ENCODE data around the gene FZD2. TPM values are rescaled to one million over a fixed set of nuclear protein-coding genes. Genes with fewer than 3 reads are reported as not detected.

The FZD2 gene
- total and polyA plus RNA-seq, 2 of the 13 experiments (the other 11 are each of a cell fraction or from before 2014, with no cell fraction given) = 0.07 to 0.13 TPM

GRCh38 chr17:44522883-44523671, 34.2 kb upstream of the FZD2 start (continued):
- TF ChIP-seq E2F5 (CRISPR knock-in tag; conservative IDR thresholded peaks at IDR 0.05) (no peak), MYNN (CRISPR knock-in tag; IDR thresholded peaks at IDR 0.05; ENCODE audit: low read depth) (no peak), GATAD2A (CRISPR knock-in tag; IDR thresholded peaks at IDR 0.05) (peak; percentile 48), TBL1XR1 (IDR thresholded peaks at IDR 0.05; ENCODE audit: borderline replicate concordance, low read length, partially characterized antibody) (no peak), TOE1 (CRISPR knock-in tag; IDR thresholded peaks at IDR 0.05) (no peak), TAF15 (IDR thresholded peaks at IDR 0.05; ENCODE audit: low read depth, low read length, poor library complexity, severe bottlenecking) (no peak), ZNF318 (CRISPR knock-in tag; IDR thresholded peaks at IDR 0.05) (no peak), MIER3 (CRISPR knock-in tag; IDR thresholded peaks at IDR 0.05; ENCODE audit: borderline replicate concordance) (no peak), ZNF414 (CRISPR knock-in tag; IDR thresholded peaks at IDR 0.05) (no peak), HNF1B (CRISPR knock-in tag; IDR thresholded peaks at IDR 0.05) (no peak), ATF3 (CRISPR knock-in tag; IDR thresholded peaks at IDR 0.05) (no peak), EZH2 (conservative IDR thresholded peaks at IDR 0.05; ENCODE audit: low read depth, low read length) (no peak), ZNF234 (CRISPR knock-in tag; conservative IDR thresholded peaks at IDR 0.05) (no peak)
